ENCODE results near the gene PTPRJ. TPM values are rescaled to one million over a fixed set of nuclear protein-coding genes. Genes with fewer than 3 reads are reported as not detected.

Gene PTPRJ
- total RNA-seq, 1 donor from 2014 or later, result 63.9 TPM

DNA sequence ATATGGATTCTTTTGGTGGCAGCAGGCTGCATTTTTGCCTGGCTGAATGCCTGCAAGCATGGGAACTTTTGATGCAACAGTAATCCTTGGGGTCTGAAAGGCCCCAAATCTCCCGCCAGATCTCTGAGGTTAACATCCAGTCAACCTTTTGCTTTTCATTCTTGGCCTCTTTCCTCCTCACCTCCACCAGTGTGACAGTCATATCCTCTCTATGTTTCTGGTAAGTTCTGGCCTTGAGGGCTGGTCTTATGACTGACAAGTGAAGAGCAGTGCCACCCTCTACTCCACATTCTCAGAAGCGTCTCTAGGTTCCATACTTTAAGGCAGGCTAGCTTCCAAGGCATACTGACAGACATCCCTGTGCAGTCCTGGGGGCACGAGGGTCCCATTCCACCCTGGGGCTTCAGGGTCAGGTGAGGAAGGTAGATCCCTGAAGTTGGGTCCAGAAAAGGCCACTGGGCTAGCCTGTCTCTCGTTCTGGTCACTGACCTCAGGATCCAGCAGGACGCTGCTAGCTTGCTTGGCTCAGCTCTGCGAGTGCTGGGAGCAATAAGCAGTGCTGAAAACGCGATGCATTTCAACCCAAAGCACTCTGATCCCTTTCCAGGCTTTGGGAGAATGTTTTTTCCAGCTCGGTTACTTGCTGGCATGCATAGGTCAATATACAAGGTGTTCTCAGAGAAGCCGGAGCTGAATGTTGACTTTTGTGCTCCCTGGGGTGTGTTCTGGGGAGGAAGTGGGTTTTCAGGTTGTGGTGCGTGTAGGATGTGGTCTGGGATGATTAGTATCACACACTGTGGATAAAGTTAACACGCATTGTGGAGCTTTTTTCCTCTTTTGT lies 75.2 kb downstream of the PTPRJ start:
- intact Hi-C loops (cut with micrococcal nuclease), result loop anchor here (1.0 to 2.0 kb wide), 8 partner anchors 17 to 289 kb away; partner anchors contain the start of genes FNBP4 and PTPRJ

- intact Hi-C loops (cut with micrococcal nuclease), result loop anchor here (2.0 kb wide), 1 partner anchor 24 kb away; no protein-coding TSS in a partner anchor
Observed at GRCh38 chr11:48056325-48057183, 76.2 kb downstream of the PTPRJ start.

DNA sequence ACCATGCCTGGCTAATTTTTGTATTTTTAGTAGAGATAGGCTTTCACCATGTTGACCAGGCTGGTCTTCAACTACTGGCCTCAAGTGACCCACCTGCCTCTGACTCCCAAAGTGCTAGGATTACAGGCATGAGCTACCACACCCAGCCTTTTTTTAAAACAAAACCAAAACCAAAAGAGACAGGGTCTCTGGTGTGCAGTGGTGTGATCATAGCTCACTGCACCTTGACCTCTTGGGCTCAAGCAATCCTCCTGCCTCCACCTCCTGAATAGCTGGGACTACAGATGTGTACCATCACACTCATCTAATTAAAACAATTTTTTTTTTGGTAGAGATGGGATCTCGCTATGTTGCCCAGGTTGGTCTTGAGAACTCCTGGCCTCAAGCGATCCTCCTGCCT lies 77.7 kb downstream of the PTPRJ start:
- intact Hi-C loops (cut with micrococcal nuclease), result no loop called here

- intact Hi-C loops (cut with micrococcal nuclease), result no loop called here
Observed at GRCh38 chr11:48058788-48059187, 78.4 kb downstream of the PTPRJ start.

DNA sequence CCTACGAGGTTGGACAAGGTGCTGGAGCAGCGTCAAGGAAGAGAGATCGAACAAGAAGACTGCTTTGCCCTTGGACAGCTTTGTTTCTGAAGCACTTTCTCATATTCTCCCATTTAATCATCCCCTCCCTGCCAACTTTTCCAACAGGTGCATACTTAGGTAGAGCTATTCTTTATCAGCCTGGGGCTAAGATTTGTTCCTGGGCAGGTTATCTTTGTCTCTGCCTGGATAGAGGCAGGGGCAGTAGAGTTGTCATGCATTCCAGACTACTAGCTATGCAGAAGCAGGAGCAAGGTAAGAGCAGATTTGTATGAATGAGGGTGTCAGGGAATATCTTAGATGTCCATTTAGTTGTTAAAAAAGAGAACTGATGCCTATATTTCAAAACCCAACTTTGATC lies 82.3 kb downstream of the PTPRJ start:
- intact Hi-C loops (cut with micrococcal nuclease), result no loop called here

GRCh38 chr11:48063424-48063978 lies 83.1 kb downstream of the PTPRJ start:
- intact Hi-C loops (cut with micrococcal nuclease), result no loop called here

GRCh38 chr11:48064306-48064705 lies 83.9 kb downstream of the PTPRJ start:
- intact Hi-C loops (cut with micrococcal nuclease), result no loop called here

- intact Hi-C loops (cut with micrococcal nuclease), result no loop called here
Observed at GRCh38 chr11:48066881-48067800, 86.8 kb downstream of the PTPRJ start.

GRCh38 chr11:48073031-48073861 lies 92.9 kb downstream of the PTPRJ start:
- intact Hi-C loops (cut with micrococcal nuclease), result loop anchor here (2.0 kb wide), 1 partner anchor 18 kb away; no protein-coding TSS in a partner anchor

- intact Hi-C loops (cut with micrococcal nuclease), result no loop called here
Observed at GRCh38 chr11:48074425-48075181, 94.2 kb downstream of the PTPRJ start.

- intact Hi-C loops (cut with micrococcal nuclease), result no loop called here
Observed at GRCh38 chr11:48075637-48076036, 95.3 kb downstream of the PTPRJ start.

GRCh38 chr11:48077251-48077650 lies 96.9 kb downstream of the PTPRJ start:
- intact Hi-C loops (cut with micrococcal nuclease), result no loop called here

DNA sequence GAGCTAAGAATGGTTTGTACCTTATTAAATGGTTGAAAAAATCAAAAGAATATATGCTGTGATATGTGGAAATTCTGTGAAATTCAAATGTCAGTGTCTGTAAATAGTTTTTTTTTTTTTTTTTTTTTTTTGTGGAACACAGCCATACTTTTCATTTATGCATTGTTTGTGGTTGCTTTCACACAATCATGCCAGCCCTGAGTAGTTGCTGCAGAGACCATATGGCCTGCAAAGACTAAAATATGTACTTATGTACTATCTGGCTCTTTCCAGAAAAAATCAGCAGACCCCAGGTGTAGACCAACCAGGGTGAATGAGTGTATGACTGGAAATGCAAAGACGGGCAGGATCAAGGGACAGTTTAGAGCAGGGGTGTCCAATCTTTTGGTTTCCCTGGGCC lies 98.3 kb downstream of the PTPRJ start:
- intact Hi-C loops (cut with micrococcal nuclease), result no loop called here

GRCh38 chr11:48079596-48079995 lies 99.2 kb downstream of the PTPRJ start:
- intact Hi-C loops (cut with micrococcal nuclease), result no loop called here

DNA sequence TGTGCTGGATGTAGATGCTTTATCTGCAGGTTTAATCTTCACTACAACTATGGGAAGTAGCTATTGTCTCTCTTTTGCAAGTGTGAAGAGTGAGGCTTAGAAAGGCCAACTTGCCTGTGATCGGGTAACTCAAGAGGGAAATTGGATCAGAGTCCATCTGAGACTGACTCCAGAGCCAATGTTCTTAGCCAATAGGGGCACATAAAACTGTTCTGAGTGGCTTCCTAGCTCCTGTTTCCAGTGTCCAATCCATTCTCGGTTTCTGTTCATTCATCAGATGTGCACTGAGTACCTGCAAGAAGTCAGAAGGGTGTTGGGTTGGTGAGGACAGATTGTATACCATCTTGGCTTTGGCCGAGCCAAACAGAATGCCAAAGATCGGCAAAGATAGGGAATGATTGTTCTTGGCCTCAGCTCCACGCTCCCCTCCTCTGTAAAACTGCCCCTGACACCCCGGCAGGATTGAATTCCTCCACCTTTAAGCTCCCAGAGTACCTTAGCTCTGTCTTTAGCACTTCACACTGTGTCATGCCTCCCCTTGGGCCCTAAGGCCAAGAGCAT lies 100.0 kb downstream of the PTPRJ start:
- intact Hi-C loops (cut with micrococcal nuclease), result loop anchor here (2.0 kb wide), 1 partner anchor 24 kb away; no protein-coding TSS in a partner anchor

DNA sequence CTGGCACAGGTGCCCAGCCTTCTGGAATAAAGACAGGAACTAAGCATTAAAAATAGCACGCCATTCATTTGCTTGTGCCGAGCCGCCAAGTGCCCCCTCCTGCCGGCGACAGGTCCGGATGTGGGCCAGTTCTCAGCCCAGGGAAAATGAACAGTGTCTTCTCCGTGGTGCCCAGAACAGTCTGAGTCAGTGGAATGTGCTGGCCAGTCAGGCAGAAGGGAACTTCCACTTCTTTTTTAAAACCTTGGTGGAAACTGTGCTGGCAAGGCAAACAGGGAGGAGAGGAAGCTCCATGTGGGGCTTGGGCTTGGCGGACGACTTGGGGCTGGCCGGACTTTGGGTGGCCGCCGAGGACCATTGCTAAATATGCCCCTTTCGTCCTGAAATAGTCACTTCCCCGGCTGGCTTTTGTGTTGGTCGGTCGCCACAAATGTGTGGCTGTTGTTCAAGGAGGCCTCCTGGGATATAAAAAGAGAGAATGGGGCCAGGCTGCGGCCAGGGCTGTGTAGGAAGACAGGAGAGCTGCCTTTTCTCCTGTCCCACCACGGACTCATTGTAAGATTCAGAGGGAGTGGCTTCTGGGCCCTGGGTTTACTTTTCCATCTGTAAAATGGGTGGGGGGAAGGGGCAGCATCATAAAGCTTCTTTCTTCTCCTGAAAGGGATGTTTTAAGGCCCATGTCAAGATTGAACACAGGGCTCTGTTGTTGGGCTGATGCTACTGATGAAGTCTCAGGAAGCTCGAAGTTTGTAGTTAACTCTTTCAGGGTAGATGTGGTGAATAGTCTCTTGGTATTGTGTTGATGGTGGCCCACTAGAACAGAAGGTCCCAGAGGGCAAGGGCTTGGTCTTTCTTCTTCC lies 101.0 kb downstream of the PTPRJ start:
- intact Hi-C loops (cut with micrococcal nuclease), result loop anchor here (2.0 kb wide), 1 partner anchor 25 kb away; no protein-coding TSS in a partner anchor

DNA sequence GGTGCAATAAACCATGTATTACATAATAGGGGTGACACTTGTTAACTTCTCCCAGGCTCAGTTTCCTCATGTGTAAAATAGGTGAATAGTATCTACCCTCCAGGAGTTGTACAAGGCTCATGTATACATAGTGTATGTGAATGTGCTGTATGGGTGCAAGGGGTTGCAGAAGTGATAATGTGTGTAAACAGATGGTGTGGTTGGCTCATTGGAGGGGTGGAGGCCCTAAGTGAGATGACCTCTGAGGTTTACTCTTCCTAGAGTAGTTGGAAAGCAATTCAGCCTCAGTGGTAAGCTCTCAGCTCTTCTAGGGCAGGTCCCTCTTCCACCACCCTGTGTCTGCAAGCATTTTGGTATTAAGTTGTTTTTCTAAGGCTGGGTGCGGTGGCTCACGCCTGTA lies 102.4 kb downstream of the PTPRJ start:
- intact Hi-C loops (cut with micrococcal nuclease), result no loop called here

- intact Hi-C loops (cut with micrococcal nuclease), result no loop called here
Observed at GRCh38 chr11:48083421-48083820, 103.1 kb downstream of the PTPRJ start.

All from T-helper 2 cell treated with Interferon-gamma antibody and Interleukin-4, amounts not matched to agents 100 ng/mL and 5 ng/mL, for 36 hours (primary cell).